Fibroblast of skin of scalp (primary cell): Measurements from ENCODE around the gene LAMA3.

ENCODE experiments used
- DNase-seq: peaks from one replicate; pipeline ENCODE4 v3.0.0-alpha.2; 2013

Gene LAMA3

DNA sequence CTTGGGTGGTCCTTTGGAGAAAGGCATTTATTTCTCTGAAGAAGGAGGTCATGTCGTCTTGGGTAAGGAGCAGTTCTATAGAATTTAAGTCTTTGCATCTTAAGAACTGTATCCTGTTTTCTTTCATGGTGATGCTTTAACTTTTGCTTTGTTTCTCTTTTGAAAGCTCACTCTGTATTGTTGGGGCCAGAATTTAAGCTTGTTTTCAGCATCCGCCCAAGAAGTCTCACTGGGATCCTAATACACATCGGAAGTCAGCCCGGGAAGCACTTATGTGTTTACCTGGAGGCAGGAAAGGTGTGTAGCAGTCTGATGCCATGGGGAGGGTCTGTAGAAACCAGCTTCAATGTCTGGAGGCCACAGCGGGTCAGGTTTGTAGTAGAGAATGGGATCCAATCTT lies 260.6 kb downstream of the LAMA3 start:
- DNase-seq: no peak

DNA sequence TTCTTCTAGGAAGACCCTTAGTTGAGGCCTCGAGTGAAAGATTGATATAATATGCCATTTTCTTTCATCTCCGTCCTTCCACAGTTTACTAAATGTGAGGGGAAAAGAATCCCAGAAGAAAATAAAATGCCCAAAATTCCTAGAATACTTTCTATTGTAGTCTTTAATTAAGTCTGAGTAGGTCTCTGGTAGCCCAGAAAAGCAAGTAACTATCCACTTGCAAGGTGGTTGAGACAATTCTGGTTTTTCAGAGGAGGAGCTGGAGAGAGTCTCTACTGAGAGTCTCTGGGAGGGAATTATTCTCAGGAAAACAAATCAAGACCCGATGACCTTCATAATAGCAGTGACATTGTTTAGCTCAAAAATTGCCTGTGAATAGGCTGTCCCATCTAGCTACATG lies 261.4 kb downstream of the LAMA3 start:
- DNase-seq: no peak

DNA sequence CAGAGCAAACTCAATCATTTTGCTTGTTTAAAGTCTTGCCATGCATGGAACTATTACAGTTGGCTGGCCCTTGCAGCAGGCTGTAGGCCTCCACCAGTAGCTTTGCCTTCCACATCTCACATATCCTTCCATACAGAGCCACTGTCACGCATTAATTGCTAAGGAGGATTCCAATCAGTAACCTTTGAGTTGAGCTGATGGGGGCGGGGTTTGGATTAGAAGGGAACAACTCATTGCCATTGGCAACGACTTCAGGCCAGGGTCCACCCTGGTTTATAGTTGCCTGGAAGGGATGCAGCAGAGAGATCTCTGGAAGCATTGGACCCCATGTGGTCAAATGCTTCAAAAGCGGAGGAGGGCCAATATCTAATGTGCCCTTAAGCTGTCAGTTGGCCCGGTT lies 262.0 kb downstream of the LAMA3 start:
- no peak for DNase-seq

DNA sequence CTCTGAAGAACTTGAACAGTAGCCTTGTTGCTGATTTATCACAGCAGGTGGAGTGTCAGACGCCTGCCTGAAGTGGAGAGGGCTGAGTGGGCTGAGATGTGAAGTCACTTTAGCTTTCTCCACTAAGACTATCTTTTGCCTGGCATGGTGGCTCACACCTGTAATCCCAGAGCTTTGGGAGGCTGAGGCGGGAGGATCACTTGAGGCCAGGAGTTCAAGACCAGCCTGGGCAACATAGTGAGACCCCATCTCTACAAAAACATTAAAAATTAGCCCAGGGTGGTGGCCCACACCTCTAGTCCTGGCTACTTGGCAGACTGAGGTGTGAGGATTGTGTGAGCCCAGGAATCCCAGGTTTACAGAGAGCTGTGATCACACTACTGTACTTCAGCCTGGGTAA lies 264.7 kb downstream of the LAMA3 start:
- no peak for DNase-seq

DNA sequence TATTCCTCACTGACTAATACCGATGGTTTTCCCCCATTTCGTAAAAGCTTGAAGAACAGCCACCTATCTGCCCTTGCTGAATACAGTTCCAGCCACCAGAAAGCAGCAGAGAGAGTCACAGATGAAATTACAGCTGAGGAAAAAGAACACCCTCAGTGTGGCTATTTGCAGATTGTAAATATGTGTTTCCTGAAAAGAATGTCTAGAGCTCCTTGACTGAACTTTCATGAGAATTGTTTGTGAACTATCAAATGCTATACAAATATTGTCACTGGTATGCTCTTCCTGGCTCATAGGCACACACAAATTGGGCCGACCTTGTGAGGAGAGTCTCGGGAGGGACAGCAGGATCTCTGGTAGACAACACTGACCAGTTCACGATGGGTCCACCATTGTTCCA lies 267.2 kb downstream of the LAMA3 start:
- DNase-seq: no peak

DNA sequence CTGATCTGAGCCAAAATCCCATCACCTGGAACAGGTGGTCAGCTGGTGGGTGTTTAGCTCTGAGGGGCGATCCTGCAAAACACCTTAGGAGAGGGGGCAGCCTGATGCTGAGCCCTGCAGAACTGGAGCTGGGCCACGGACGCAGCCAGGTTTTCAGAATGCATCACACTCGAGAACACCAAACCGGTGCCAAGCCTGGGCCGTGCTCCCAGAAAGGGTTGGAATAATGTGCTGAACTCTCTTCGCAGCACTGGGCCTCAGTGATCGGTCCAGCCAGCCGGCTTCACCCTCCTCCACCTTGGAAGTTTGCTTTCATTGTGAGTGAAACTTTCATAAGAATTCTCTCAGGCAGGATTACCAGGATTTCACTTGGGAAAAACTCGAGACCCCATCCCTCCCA lies 268.8 kb downstream of the LAMA3 start:
- DNase-seq: no peak

DNA sequence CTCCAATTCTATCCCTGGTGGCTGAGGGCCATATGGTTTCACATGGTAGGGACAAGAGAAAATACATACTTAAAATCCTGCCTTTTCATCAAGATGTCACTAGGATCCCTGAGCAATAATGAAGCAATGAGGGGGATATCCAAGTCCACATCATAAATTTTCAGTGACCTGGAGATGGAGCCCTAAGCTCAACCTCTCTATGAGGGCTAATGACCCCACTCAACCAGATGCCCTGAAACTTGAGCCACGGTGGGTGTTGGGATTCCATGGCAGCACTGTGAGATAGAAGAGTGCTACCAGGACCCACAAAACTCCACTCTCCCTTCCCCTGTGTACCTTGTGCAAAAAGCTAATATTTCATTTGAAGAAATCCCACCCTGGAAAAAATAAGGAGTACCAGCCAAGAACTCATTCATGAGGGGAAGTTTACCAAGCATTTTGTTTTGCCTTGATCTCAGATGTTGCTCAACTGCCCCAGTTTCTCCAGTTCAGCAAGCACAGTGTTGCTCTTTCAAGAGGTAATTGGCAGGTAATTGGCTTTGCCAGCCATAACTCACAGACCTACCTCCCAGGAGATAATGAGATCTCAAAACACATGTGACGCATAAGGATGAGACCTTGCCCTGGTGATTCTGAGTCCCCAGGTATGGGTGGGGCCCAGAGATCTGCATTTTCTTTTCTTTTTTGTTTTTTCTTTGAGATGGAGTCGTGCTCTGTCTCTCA lies 274.4 kb downstream of the LAMA3 start:
- DNase-seq: no peak

DNA sequence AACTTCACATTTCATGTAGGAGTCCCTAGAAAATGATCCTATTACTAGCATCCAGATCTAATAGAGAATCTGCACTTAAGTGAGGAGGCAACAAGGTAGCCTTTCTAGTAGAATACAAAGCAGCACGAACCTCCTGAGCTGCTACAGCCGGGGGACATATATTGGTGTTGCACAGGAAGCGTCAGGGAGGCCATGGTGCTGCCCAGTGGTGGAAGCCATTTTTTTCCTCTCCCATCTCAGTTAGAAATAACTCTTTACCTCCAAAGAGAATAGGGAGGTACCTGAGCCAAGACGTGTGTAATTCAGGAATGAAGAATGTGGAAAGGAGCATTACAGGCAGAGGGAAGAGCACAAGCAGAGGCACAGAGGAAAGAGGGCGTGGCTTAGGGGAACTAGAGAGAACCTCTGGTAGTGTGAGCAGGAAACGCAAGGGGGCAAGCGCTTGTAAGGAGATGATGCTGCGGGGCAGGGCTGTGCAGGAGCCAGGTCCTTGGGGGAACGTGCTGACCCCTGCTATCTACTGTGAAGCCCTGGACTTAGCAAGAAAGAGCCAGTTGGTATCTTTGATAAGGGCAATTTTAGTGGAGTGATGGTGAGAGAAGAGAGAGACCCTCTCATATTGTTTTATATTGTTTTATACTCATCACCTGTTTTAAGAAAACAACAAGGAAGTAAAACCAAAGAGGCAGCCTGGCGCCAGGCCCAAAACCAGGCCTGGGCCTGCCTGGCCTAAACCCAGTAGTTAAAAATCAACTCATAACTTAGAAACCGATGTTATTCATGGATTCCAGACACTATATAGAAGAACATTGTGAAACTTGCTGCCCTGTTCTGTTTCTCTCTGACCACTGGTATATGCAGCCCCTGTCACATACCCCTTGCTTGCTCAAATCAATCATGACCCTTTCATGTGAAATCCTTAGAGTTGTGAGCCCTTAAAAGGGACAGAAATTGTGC lies 275.3 kb downstream of the LAMA3 start:
- DNase-seq: no peak

DNA sequence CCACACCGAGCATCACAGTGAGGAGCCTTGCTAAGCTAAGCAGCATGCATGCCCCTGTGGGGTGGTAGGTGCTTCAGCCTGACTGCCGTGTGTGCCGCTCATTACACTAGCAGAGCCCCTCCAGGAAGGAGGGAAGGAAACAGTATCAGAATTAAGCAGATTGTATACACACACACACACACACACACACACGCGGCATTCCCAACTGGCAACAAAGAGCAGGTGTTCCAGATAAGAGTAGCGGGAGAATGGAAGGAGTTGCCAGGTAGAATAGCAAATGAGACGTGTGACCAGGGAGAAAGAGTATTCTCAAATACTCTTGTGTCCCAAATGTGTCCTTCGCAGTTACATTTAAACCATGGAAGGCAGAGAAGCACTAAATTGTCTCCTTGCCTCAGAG lies 277.7 kb downstream of the LAMA3 start:
- DNase-seq: no peak

DNA sequence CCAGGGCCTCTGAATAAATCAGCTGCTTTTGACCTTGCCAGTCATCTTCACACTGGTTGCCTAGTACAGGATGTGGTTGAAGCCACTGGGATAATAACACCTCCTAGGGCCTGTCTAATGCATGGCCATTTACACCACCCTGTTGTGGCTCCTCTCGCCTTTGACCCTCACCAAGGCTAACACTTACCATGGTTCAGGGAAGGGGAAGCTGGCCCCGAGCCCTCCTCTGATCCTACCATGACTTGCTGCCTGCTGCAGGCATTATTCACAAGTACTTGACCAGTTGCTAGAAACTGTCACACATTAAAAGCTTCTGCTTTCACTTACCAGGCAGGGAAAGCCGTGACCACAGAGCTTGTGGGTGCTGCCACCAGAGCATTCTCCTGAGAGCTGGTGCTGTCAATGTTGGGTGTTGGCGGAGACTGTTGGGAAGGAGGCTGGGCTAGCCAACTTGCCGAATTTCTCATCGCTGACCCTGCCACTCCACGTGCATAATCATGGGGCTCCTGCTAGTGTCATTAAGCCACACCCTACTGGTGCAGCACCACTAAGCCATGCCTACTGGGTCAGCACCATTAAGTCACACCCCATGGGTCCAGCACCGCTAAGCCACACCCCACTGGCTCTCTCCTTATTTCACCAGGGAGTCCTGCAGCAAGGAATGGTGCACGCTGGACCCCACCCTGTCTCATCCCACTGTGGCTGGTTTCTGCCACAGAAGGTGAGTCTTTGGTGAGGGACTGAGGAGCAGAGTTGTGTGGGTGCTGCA lies 278.3 kb downstream of the LAMA3 start:
- no peak for DNase-seq

DNA sequence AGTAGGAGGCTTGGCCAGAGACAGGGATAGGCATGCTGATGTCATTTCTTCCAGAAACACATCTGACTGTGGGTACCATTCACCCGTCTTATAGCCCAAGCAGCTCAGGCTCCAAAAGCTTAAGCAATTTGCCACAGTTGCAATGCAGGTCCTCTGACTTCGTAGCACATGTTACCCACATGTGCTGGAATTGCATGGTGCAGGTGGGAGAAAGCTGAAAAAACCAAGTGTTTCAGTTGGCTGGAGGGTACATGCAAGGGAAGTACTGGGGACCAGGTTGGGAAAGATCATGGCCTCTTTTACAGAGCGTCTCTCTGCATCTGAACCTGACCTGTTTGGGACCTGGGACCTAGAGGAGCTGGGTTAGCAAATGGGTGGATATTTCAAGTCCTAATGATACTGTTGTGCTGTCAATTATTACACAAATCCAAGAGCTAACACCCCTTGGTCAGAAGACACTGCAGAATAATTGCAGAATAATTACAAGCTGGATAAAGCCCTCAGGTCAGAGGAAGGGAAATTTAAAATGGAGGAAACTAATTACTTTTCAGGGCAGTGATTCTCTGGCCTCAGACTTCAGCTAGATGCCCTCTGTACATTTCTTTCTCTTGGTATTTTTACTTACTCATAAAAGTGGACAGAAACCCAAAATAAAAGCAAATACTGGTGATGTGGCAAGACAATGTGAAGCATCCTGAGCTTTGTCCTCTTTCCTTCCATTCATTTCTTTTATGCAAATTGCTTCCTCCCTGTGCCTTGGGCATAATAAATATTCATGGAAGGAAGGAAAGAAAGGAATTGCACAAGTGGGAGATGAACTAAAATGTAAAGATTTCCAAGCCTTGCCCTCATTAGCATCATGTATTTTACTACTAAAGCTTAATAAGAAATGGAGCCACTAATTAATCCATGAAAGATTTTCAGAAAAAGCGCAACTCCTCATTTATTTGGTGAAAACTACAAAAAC lies 279.7 kb downstream of the LAMA3 start:
- DNase-seq: no peak

DNA sequence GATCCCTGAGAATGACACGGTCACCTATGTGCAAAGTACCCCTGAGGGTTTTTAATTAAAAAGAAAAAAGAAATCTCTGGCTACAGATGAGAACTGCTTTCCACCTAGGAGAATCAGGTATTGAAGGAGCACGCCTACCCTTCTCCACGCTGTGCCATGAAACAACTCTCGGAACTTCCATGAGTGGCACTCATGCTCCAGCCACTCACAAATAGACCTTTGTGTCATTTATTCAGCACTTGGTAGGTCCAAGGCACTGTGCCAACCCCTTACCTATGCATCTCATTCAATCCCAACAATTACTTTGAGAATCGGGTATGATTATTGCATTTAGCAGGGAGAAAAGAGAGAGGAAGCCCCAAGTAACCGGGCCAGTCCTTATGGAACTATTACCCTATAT lies 280.4 kb downstream of the LAMA3 start:
- no peak for DNase-seq

DNA sequence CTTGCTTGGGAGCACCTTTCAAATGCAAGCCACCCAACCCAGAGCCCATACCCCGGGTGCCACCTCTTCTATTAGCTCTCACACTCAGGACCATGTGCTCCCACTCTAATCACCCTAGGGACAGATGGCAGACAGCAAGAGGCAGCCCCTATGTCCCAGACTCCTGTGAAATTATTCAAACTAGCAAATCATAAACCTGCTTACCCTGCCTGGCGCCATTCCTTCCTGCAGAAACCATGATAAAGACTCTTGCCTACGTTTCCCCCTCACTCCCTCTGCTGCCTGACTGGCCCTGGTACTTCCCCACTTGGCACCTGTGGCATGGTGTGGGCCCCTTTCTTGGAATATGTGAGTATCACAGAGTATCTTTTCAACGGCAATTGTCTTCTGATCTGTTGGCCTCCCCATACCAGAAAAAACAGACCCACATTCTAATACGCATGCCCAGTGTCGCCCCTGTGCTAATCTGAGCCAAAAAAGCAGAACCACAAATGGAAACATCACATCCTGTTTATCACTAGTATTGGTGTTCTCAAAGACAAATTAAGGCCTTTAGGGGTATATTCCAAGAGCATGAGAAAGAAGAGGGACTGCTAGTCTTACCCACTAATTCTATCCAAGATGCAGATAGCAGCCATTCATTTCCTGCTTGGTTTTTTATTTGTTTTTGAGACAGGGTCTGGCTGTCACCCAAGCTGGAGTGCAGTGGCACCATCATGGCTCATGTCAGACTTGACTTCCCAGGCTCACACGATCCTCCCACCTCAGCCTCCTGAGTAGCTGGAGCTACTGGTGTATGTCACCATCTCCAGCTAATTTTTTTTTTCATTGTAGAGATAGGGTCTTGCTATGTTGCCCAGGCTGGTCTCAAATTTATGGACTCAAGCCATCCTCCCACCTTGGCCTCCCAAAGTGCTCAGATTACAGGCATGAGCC lies 281.2 kb downstream of the LAMA3 start:
- DNase-seq: no peak

DNA sequence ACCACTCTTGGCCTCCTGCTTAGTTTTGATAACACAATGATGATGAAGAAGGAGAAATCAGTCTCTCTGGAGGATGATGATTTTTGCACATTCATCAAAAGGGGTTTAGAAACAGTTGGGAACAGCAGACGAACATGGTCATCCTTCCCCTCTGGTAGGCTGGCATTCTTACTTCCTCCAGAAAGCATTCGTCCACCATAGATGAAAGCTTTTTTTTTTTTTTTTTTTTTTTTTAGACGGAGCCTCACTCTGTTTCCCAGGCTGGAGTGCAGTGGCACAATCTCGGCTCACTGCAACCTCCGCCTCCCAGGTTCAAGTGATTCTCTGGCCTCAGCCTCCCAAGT lies 281.8 kb downstream of the LAMA3 start:
- no peak for DNase-seq

DNA sequence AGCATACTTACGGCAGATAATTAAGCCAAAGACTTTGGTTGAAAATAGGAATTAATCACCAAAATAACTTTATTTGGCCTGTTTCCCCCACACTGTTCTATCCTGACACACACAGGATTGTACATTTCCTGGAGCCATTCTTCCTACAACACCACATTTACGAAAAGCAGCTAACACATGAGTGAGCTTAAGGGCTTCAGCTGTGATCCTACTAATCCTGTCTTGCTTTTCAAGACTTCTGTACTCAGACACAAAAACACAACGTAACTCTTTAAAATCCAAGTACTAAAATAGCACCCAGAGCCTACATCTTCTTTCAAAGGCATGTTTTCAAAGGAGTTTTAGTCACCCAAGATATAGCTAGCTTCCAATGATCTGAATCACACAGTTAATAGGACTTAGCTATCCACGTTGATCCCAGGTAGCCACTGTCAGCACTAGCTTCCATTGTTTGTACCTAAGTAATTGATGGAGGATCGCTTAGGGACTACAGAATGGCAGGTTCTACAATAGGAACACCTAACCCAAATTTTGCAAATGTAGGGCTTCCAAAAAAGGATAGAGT lies 282.5 kb downstream of the LAMA3 start:
- DNase-seq: no peak

DNA sequence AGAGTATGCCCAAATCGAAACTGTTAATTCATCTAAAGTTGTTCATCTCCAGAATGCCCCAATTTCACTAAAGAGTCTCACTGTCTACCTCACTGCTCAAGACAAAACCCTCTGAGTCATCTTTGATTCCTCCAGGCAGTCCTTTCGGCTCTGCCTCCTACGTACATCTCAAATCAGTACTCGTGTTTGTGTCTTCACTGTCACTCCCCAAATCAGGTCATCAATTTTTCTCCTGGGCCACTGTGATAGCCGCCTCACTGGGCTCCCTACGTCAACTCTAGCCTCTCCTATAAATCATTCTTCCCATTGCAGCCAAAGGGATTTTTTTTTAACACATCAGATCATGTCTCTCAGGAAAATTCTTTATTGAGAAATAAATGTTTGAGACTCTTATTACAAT lies 283.2 kb downstream of the LAMA3 start:
- no peak for DNase-seq

DNA sequence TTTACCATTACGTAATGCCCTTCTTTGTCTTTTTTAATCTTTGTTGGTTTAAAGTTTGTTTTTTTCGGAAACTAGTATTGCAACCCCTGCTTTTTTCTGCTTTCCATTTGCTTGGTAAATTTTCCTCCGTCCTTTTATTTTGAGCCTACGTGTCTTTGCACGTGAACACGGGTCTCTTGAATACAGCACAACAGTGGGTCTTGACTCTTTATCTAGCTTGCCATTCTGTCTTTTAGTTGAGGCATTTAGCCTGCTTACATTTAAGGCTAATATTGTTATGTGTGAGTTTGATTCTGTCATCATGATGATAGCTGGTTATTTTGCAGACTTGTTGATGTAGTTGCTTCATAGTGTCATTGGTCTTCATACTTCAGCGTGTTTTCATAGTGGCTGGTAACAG lies 287.9 kb downstream of the LAMA3 start:
- no peak for DNase-seq

DNA sequence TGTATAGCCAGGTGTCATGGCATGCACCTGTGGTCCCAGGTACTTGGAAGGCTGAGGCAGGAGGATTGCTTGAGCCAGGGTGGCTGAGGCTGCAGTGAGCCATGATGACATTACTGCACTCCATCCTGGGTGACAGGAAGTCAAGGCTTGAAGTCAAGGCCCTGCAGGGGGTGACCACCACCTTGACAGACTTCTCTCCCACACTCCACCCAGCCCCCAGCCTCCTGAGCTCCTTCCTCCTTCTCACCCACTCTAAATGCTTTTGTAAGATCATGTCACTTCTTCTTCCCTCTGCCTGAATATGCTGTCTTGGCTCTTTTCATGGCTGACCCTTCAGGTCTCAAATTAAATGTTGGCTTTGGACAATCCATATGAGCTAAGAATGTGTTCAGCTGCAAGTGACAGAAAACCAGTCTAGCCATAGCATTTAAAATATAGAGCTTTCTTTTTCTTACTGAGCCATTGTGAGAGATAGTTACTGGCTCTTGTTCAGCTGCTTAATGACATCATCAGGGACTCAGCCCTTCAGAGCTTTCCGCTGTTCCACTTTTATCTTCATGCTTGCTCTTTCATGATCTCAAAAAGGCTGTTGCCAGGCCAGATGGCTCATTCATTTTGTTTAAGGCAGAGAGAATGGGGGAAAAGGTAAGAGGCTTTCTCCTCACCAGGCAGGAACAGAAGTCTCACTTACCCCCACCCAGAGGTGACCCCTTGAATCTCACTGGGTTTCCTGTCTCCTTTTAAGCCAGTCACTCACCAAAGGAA lies 288.6 kb downstream of the LAMA3 start:
- DNase-seq: no peak

DNA sequence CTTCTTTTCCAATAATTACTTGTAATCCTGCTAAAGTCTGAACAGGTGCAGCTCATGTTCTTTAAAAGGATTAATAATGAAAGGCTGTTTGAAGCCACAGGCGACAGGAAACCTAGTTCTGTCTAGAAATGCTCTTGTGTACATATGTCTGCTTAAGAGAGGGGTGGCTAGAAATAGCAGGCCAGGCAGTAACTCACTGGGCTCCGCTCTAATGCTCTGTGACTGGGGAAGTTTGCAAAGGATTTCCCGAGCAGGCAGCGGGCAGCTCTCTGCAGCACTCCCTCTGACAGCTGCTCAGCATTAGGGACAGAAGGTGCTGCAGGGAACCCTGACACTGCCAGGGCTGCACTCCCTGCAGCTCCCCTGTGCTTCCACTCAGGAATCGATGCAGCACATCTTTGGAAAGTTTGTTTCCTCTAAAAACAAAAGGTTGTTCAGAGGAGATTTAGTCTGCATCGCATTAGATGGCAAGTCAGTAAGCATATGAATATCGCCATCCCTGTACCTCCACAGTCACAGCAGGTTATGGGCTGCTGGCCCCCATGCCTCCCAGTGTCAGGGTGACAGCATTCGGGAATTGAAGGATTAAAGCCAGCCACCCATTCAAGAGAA lies 292.2 kb downstream of the LAMA3 start:
- no peak for DNase-seq
